Panc1 (cell line): Measurements from ENCODE around the gene POU6F1. TPM values are rescaled to one million over a fixed set of nuclear protein-coding genes. Genes with fewer than 3 reads are reported as not detected.
A peak's percentile ranks its signal among the peaks of the same experiment; 100 is the strongest.

Experiments
- ATAC-seq: fragments of 200-7000 bp; cut with Tn5 transposase; 2 replicates; pipeline ENCODE4 v1.9.1; 2020; ENCODE audit warnings: mild to moderate bottlenecking, moderate library complexity
- BruUV-seq: library from RNA; stranded (reverse); fragments of 400-500 nt; replicated peaks from 2 replicates; lab custom pipeline; 2021; lab: Mats Ljungman, UMichigan
- CTCF ChIA-PET: fragments of 300-600 bp; sonication (Branson Sonifier 250); formaldehyde crosslinking; loops from one replicate; lab custom pipeline; 2022; ENCODE audit warnings: antibody characterized with exemption; lab: Charles Lee
- POLR2A ChIA-PET: fragments of 300-600 bp; sonication (Branson Sonifier 250); formaldehyde crosslinking; loops from one replicate; lab custom pipeline; 2022; ENCODE audit warnings: antibody characterized with exemption; lab: Charles Lee
- DNase-seq: peaks from one replicate; pipeline ENCODE4 v3.0.0-alpha.2; 2010; ENCODE audit warnings: low read depth, low spot score
- H3K27ac ChIP-seq: 2 replicates; pipeline ENCODE4 v1.5.1; 2011; ENCODE audit warnings: mild to moderate bottlenecking, low read length, inconsistent platforms
- H3K27me3 ChIP-seq: fragments of 200-500 bp; sonication (Bioruptor generic); 2 replicates; pipeline ENCODE4 v1.6.0; 2014; ENCODE audit warnings: low read length, inconsistent platforms; ENCODE audit not compliant: control insufficient read depth, insufficient read depth
- H3K36me3 ChIP-seq: fragments of 200-500 bp; sonication (Bioruptor generic); 2 replicates; pipeline ENCODE4 v1.5.1; 2014; ENCODE audit warnings: inconsistent platforms, mild to moderate bottlenecking, low read length, moderate library complexity; ENCODE audit not compliant: control insufficient read depth, insufficient read depth
- H3K4me1 ChIP-seq: 2 replicates; pipeline ENCODE4 v1.5.1; 2011; ENCODE audit warnings: inconsistent platforms, mild to moderate bottlenecking, low read length, moderate library complexity; ENCODE audit not compliant: control insufficient read depth, insufficient read depth
- H3K4me3 ChIP-seq, 2 experiments: 2 replicates each; pipeline ENCODE4 v1.5.1; 2011 to 2012; ENCODE audit warnings: low read depth in 2 of 2, low read length in 2 of 2, mild to moderate bottlenecking in 2 of 2, inconsistent platforms in 1 of 2, moderate library complexity in 1 of 2
- H3K9me3 ChIP-seq: fragments of 200-500 bp; sonication (Bioruptor generic); 2 replicates; pipeline ENCODE4 v1.5.1; 2014; ENCODE audit warnings: low read depth, mild to moderate bottlenecking, inconsistent platforms, low read length, moderate library complexity; ENCODE audit not compliant: control insufficient read depth, insufficient read depth
- CTCF ChIP-seq: fragments of 450-650 bp; IDR thresholded peaks from 2 replicates; pipeline ENCODE4 v1.5.1; 2017; ENCODE audit warnings: mild to moderate bottlenecking
- POLR2AphosphoS5 ChIP-seq: IDR thresholded peaks from 2 replicates; pipeline ENCODE4 v1.6.1; 2012; ENCODE audit warnings: mild to moderate bottlenecking, low read depth, low read length, moderate library complexity
- REST ChIP-seq, 2 experiments: IDR thresholded peaks; 2 replicates each; pipeline ENCODE4 v1.6.1; 2011 to 2012; ENCODE audit warnings: low read depth in 2 of 2, control low read depth in 1 of 2, low read length in 1 of 2, mild to moderate bottlenecking in 1 of 2, moderate library complexity in 1 of 2; ENCODE audit not compliant: insufficient read depth in 1 of 2
- in situ Hi-C: cut with HindIII; loops from 2 replicates; pipeline ENCODE4 v1.10.0; 2016; ENCODE audit warnings: low sequenced_read_pairs, low pct_unique_long_range_greater_than_20kb
- intact Hi-C: fragments of 100-400 bp; cut with micrococcal nuclease; formaldehyde crosslinking; loops from one replicate; pipeline ENCODE4 v1.10.0; 2022; ENCODE audit not compliant: unreplicated experiment
- total RNA-seq: library from RNA; stranded (reverse); gene quantifications from one replicate; pipeline ENCODE4 v1.2.1, GENCODE V29; 2021; ENCODE audit not compliant: unreplicated experiment

The POU6F1 gene
- total RNA-seq, 1 experiment from 2014 or later: 3.1 TPM

- POLR2A ChIA-PET: interaction anchor here (0.5 kb wide), 1 partner anchor 688 kb away, joined by 4 read pairs; no protein-coding TSS in a partner anchor
- CTCF ChIA-PET: interaction anchor here (0.5 to 0.6 kb wide), 3 partner anchors 46 to 408 kb away, joined by 3 to 7 read pairs (median 5); partner anchors contain the start of genes ATF1 and POU6F1
- H3K4me1 ChIP-seq: peaks cover 10% of the 10 kb centered on the region
- H3K4me3 ChIP-seq: peak overlapping the region; percentile 83 to 94
- TF ChIP-seq REST (IDR thresholded peaks at IDR 0.05; ENCODE audit: insufficient read depth in 1 of 2, low read depth in 2 of 2, low read length in 1 of 2): no peak
- no peak for TF ChIP-seq CTCF
- TF ChIP-seq POLR2AphosphoS5: no peak
- no peaks in the 10 kb centered on the region for H3K9me3 ChIP-seq
- in situ Hi-C loops: no loop called here
- H3K27me3 ChIP-seq: no peaks in the 10 kb centered on the region
- ATAC-seq (peak; percentile 42), DNase-seq (no peak)
- H3K27ac ChIP-seq: peak overlapping the region; percentile 96
- peaks cover 2% of the 10 kb centered on the region; the same call in 1 of the 2 replicates for H3K36me3 ChIP-seq
- intact Hi-C loops: no loop called here
- BruUV-seq: no TSS peak
Measured at GRCh38 chr12:51171884-51172514, 45.9 kb downstream of the POU6F1 start.

GRCh38 chr12:51163795-51164194 is 54.1 kb downstream of the POU6F1 start:
- no peak for TF ChIP-seq POLR2AphosphoS5
- TF ChIP-seq REST (IDR thresholded peaks at IDR 0.05; ENCODE audit: insufficient read depth in 1 of 2, low read depth in 2 of 2, low read length in 1 of 2): no peak
- CTCF ChIA-PET: no interaction called here
- intact Hi-C loops: no loop called here

More at GRCh38 chr12:51163795-51164194, 54.1 kb downstream of the POU6F1 start:
- POLR2A ChIA-PET: no interaction called here
- Histone ChIP-seq H3K27ac (no peak overlapping the region), H3K4me3 (no peak overlapping the region), H3K4me1 (no peaks in the 10 kb centered on the region), H3K27me3 (no peaks in the 10 kb centered on the region), H3K9me3 (no peaks in the 10 kb centered on the region), H3K36me3 (no peaks in the 10 kb centered on the region)
- no TSS peak for BruUV-seq
- ATAC-seq (no peak), DNase-seq (no peak)
- in situ Hi-C loops: no loop called here
